HFF-Myc (cell line): ENCODE results near the gene GET4.
A peak's percentile ranks its signal among the peaks of the same experiment; 100 is the strongest.

ENCODE experiments used
- DNase-seq: peaks from one replicate; pipeline ENCODE4 v3.0.0-alpha.2; 2011; ENCODE audit warnings: low read depth; ENCODE audit errors: extremely low read depth
- H3K4me3 ChIP-seq: replicated peaks from 2 replicates; pipeline ENCODE4 v1.5.1; 2011; ENCODE audit warnings: low read depth, mild to moderate bottlenecking, control low read depth, low read length
- TF ChIP-seq, protein P1 (sequence below): IDR thresholded peaks from 2 replicates; pipeline ENCODE4 v1.5.1; 2012; ENCODE audit warnings: mild to moderate bottlenecking, low read depth, low read length, control low read depth; ENCODE audit errors: missing control alignments

Gene GET4

DNA sequence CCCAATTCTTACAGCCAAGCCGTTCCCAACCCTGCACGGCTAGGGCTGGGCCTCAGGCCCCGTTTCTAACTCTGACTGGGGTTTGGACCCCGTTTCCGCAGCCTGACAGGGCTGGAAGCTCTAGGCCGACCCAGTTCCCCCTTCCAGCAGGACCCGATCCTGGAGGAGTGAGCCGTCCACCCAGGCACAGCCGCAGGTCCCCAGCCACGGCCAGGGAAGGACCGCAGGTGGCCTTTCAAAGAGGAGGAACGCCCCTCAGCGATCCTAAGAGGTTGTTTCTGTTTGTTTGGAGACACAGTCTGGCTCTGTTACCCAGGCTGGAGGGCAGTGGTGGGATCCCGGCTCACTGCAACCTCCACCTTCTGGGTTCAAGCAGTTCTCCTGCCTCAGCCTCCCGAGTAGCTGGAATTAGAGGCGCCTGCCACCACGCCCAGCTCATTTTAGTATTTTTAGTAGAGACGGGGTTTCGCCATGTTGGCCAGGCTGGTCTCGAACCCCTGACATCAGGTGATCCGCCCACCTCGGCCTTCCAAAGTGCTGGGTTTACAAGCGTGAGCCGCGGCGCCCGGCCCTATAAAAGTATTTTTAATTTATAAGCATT is 778 bp upstream of the GET4 start:
- DNase-seq: no peak
- no peak overlapping the region for H3K4me3 ChIP-seq
- TF ChIP-seq, protein P1, sequence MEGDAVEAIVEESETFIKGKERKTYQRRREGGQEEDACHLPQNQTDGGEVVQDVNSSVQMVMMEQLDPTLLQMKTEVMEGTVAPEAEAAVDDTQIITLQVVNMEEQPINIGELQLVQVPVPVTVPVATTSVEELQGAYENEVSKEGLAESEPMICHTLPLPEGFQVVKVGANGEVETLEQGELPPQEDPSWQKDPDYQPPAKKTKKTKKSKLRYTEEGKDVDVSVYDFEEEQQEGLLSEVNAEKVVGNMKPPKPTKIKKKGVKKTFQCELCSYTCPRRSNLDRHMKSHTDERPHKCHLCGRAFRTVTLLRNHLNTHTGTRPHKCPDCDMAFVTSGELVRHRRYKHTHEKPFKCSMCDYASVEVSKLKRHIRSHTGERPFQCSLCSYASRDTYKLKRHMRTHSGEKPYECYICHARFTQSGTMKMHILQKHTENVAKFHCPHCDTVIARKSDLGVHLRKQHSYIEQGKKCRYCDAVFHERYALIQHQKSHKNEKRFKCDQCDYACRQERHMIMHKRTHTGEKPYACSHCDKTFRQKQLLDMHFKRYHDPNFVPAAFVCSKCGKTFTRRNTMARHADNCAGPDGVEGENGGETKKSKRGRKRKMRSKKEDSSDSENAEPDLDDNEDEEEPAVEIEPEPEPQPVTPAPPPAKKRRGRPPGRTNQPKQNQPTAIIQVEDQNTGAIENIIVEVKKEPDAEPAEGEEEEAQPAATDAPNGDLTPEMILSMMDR: no peak

DNA sequence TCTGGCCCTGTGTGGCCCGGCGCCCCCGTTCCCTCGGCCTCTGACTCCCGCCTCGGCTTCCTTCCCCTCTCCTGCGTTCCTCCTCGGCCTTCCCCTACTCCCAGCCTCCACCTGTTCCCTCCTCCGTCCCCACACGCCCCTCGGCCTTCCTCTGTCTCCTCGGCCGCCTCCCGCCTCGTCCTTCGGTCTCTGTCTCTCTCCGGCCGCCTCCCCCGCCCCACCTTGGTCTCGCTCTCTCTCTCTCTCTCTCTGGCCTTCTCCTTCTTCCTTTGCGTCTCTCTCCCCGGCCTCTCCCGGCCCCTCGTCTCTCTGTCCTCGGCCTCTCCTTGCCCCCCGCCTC is 588 bp downstream of the GET4 start:
- no peak for DNase-seq
- peak overlapping the region; percentile 78 for H3K4me3 ChIP-seq
- TF ChIP-seq, protein P1: no peak

DNA sequence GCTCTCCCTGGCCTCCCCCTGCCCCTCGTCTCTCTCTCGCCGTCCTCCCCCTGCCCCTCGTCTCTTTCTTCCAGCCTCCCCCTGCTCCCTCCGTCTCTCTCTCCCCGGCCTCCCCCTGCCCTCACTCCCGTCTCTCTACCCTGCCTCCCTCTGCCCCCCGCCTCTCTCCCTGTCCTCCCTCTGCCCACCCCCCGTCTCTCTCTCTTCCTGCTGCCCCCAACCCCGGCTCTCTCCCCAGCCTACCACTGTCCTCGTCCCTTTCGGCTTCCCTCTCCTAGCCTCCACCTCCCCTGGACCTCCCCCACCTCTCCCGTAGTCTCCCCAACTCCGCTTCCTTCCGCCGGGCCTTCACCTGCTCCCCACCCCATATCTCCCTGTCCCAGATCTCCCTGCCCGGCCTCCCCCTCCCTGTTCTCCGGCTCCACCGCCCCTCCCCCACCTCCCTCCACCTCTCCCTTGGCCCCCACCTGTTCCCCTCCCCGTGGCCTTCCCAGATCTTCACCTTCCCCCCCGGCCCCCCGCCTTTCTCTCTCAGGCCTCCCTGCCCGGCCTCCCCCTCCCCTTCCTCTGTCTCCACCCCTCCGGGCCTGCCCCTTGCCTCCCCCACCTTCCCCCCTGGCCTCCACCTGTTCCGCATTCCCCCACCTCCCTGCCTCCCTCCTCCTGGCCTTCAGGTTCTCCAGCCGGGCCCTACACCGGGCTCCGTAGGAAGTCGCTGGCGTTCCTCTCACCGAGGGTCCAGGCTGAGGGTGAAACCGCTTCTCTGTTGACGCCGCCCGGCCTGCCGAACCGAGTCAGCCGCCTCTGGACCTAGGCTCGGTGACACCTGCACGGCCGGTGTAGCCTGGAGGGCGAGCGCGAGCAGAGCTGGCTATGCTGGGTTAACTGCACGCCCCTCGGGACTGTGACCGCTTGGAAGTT is 1.2 kb downstream of the GET4 start:
- TF ChIP-seq, protein P1: no peak
- H3K4me3 ChIP-seq: peak overlapping the region; percentile 78
- no peak for DNase-seq

DNA sequence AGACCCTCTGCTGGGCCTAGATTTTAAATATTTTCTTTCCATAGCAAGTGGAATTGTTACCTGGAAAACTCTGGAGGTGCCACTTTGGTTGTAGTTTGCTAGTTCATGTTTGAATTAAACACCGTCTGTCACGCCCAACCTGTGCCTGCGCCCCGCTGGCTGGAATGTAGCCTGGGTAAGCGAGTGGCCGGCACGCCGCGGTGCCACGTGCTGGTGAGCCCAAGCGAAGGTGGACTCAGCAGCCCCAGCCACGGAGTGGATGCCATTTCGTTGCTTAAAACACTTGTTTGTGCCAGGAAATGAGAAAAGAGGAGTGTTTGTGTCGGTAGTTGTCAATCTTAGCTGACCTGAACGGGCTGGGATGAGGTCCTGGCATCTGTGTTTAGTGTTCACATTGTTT is 2.7 kb downstream of the GET4 start:
- DNase-seq: no peak
- H3K4me3 ChIP-seq: no peak overlapping the region
- TF ChIP-seq, protein P1: no peak

DNA sequence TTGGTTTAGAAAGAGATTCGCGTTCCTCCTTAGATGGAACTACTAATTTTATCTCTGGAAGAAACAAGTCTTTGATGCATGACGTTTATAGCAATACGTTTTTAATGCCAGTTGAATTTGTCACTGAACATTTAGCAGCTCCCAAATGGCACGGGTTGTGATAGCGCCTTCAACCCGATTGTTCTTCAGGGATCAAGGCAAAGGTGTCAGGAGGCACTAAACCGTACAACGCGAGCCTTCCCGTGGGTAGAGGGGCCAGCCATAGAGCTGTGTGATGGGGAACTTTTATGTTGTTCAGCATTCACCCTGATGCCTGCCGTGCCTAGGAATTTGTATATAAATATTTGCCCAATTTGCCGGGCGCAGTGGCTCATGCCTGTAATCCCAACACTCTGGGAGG is 3.4 kb downstream of the GET4 start:
- DNase-seq: no peak
- TF ChIP-seq, protein P1: no peak
- no peak overlapping the region for H3K4me3 ChIP-seq

DNA sequence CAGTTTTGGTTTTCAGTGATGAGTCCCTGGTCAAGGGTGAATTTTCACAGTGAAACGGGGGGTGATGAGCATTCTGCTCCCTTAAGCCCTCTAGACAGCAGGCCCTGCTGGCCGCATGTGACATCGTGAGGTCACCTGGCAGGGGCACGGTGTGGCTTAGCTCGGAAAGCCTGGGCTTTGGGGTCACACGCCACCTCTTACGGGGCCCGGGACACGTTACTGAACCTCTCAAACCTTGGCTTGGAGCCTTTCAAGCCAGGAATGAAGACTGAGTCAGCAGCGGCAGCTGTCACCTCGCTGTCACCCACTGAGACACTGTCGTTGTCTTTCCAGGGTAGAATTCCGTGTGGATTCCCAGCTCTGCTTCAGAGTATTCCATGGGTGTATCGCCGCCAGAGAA is 4.1 kb downstream of the GET4 start:
- no peak for DNase-seq
- TF ChIP-seq, protein P1: no peak
- H3K4me3 ChIP-seq: no peak overlapping the region
